Right atrium auricular region (tissue), 2 donors: ENCODE data around the gene DYNC1I1. TPM values are rescaled to one million over a fixed set of nuclear protein-coding genes. Genes with fewer than 3 reads are reported as not detected.

ENCODE experiments used
- DNase-seq: peaks from one replicate; pipeline ENCODE4 v3.0.0-alpha.2; 2019; ENCODE audit warnings: low spot score
- H3K27ac ChIP-seq, 2 donors: fragments of 200-600 bp; sonication (generic); 1 replicate in 1 of 2; 2 replicates in 1 of 2; pipeline ENCODE4 v1.5.1; 2016 to 2019
- H3K27me3 ChIP-seq, 2 donors: fragments of 200-600 bp; sonication (generic); one replicate each; pipeline versions ENCODE4 v1.5.1 to v1.6.0; 2017 to 2019
- H3K36me3 ChIP-seq: fragments of 200-600 bp; sonication (generic); one replicate; pipeline ENCODE4 v1.5.1; 2016
- H3K4me1 ChIP-seq, 2 donors: fragments of 200-600 bp; sonication (generic); one replicate each; pipeline versions ENCODE4 v1.5.1 to v1.6.0; 2017 to 2019
- H3K4me3 ChIP-seq, 2 donors: fragments of 200-600 bp; sonication (generic); 1 replicate in 1 of 2; 2 replicates in 1 of 2; pipeline ENCODE4 v1.5.1; 2017 to 2019; ENCODE audit warnings: mild to moderate bottlenecking in 1 of 2, moderate library complexity in 1 of 2
- H3K9me3 ChIP-seq, 2 donors: fragments of 200-600 bp; sonication (generic); one replicate each; pipeline ENCODE4 v1.5.1; 2019
- total RNA-seq, 2 donors: library from RNA; depleted of rRNA; stranded (reverse); fragments of >200 nt; gene quantifications; one replicate each; pipeline ENCODE4 v1.1.0, GENCODE V29; 2016
- TF ChIP-seq, protein P1 (sequence below), 2 donors: fragments of 200-600 bp; sonication (generic); IDR thresholded peaks; one replicate each; pipeline ENCODE4 v1.5.1; 2019; ENCODE audit warnings: antibody characterized with exemption in 2 of 2

The DYNC1I1 gene
- total RNA-seq, 2 donors from 2014 or later = 14.1 to 41.3 TPM

DNA sequence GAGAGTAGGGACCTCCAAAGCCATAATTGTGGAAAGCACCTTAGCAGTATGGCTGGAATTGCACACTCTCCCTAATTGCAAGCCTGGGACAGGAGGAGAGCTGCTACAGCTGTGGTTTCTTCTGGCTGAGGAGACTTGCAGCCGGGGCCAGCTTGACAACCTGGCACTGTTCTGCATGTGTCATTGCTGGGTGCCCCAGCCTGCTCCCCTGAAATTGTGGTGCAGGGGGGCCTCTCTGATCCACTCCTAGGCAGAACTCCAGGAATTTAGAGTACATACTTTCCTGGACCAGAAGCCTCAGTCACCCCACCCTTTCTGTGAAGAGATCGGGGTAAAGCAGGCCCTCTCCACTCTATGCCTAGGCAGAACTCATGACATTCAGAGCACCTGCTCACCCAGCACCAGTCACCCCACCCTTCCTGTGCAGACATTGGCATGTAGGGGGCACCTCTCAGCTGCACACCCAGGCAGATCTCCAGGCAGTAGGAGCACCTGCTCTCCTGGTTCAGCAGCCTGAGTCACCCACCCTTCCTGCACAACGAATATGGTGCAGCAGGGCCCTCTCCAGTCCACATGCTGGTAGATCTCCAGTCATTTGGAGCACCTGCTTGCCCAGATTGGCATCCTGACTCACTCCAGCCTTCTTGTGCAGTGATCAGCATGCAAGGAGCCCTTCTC lies 34.4 kb upstream of the DYNC1I1 start:
- H3K4me1 ChIP-seq = no peaks in the 10 kb centered on the region
- H3K9me3 ChIP-seq = no peaks in the 10 kb centered on the region
- no peak overlapping the region for H3K4me3 ChIP-seq
- no peaks in the 10 kb centered on the region for H3K27me3 ChIP-seq
- DNase-seq = no peak
- H3K27ac ChIP-seq = no peak overlapping the region
- TF ChIP-seq, protein P1, sequence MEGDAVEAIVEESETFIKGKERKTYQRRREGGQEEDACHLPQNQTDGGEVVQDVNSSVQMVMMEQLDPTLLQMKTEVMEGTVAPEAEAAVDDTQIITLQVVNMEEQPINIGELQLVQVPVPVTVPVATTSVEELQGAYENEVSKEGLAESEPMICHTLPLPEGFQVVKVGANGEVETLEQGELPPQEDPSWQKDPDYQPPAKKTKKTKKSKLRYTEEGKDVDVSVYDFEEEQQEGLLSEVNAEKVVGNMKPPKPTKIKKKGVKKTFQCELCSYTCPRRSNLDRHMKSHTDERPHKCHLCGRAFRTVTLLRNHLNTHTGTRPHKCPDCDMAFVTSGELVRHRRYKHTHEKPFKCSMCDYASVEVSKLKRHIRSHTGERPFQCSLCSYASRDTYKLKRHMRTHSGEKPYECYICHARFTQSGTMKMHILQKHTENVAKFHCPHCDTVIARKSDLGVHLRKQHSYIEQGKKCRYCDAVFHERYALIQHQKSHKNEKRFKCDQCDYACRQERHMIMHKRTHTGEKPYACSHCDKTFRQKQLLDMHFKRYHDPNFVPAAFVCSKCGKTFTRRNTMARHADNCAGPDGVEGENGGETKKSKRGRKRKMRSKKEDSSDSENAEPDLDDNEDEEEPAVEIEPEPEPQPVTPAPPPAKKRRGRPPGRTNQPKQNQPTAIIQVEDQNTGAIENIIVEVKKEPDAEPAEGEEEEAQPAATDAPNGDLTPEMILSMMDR (IDR thresholded peaks at IDR 0.05) = no peak
- no peaks in the 10 kb centered on the region for H3K36me3 ChIP-seq

- Histone ChIP-seq H3K4me1 (no peaks in the 10 kb centered on the region), H3K9me3 (no peaks in the 10 kb centered on the region), H3K36me3 (no peaks in the 10 kb centered on the region), H3K27me3 (no peaks in the 10 kb centered on the region), H3K4me3 (no peak overlapping the region), H3K27ac (no peak overlapping the region)
- DNase-seq = no peak
- TF ChIP-seq, protein P1 (IDR thresholded peaks at IDR 0.05) = no peak
Observed at GRCh38 chr7:95749044-95749443, 23.3 kb upstream of the DYNC1I1 start.

GRCh38 chr7:95749515-95749914 lies 22.8 kb upstream of the DYNC1I1 start:
- TF ChIP-seq, protein P1 (IDR thresholded peaks at IDR 0.05) = no peak
- H3K4me1 ChIP-seq = no peaks in the 10 kb centered on the region
- peaks cover 0 to 2% of the 10 kb centered on the region in 2 donors for H3K9me3 ChIP-seq
- H3K4me3 ChIP-seq = no peak overlapping the region
- H3K27ac ChIP-seq = no peak overlapping the region
- H3K36me3 ChIP-seq = no peaks in the 10 kb centered on the region
- no peaks in the 10 kb centered on the region for H3K27me3 ChIP-seq
- no peak for DNase-seq

- no peaks in the 10 kb centered on the region for H3K36me3 ChIP-seq
- TF ChIP-seq, protein P1 (IDR thresholded peaks at IDR 0.05) = no peak
- no peaks in the 10 kb centered on the region for H3K4me1 ChIP-seq
- H3K4me3 ChIP-seq = no peak overlapping the region
- no peaks in the 10 kb centered on the region for H3K27me3 ChIP-seq
- no peak overlapping the region for H3K27ac ChIP-seq
- H3K9me3 ChIP-seq = peaks cover 0 to 11% of the 10 kb centered on the region in 2 donors
- no peak for DNase-seq
Observed at GRCh38 chr7:95753440-95753839, 18.9 kb upstream of the DYNC1I1 start.

- no peak overlapping the region for H3K4me3 ChIP-seq
- TF ChIP-seq, protein P1 (IDR thresholded peaks at IDR 0.05) = no peak
- H3K27ac ChIP-seq = no peak overlapping the region
- no peak for DNase-seq
- no peaks in the 10 kb centered on the region for H3K36me3 ChIP-seq
- H3K9me3 ChIP-seq = peaks cover 0 to 11% of the 10 kb centered on the region in 2 donors
- no peaks in the 10 kb centered on the region for H3K4me1 ChIP-seq
- H3K27me3 ChIP-seq = no peaks in the 10 kb centered on the region
Observed at GRCh38 chr7:95755277-95755934, 16.9 kb upstream of the DYNC1I1 start.
